Measurements from ENCODE around the gene MACO1. TPM values are rescaled to one million over a fixed set of nuclear protein-coding genes. Genes with fewer than 3 reads are reported as not detected.

The MACO1 gene
- total and polyA plus RNA-seq, 10 of the 15 experiments (the other 5 are each of a cell fraction or from before 2014, with no cell fraction given) = 3.2 to 19.8 (median 10.3) TPM

DNA sequence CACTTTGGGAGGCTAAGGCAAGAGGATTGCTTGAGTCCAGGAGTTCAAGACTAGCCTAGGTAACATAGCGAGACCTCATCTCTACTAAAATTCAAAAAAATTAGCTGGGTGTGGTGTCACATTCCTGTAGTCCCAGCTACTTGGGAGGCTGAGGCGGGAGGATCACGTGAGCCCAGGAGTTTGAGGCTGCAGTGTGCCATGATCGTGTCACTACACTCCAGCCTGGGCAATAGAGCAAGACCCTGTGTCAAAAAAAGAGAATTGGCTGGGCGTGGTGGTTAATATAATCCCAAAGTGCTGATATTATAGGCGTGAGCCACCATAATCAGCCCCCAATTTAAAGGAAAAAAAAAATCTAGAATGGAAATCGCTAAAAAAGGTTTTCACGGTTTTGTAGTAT is 7.0 kb downstream of the MACO1 start:
- CTCF ChIA-PET = interaction anchor here (5.4 to 6.9 kb wide), 3 partner anchors 12 to 83 kb away, joined by 36 to 37 read pairs (median 36); no protein-coding TSS in a partner anchor
- FAIRE-seq (no peak), ATAC-seq (no peak), DNase-seq (ENCODE audit: low read depth, low spot score) (no peak)
- H3K27ac ChIP-seq (ENCODE audit: control insufficient read depth, insufficient read depth) = no peak overlapping the region
- POLR2A ChIA-PET = no interaction called here
- H3K9ac ChIP-seq (ENCODE audit: control insufficient read depth, insufficient read depth, low read length) = no peak overlapping the region
- TF ChIP-seq CBX5 (IDR thresholded peaks at IDR 0.05; ENCODE audit: low read depth) (no peak), POLR2AphosphoS2 (IDR thresholded peaks at IDR 0.05; ENCODE audit: low read depth, low read length) (no peak), FOS (IDR thresholded peaks at IDR 0.05; ENCODE audit: borderline replicate concordance, extremely low read depth, insufficient read length) (no peak), MXI1 (IDR thresholded peaks at IDR 0.05; ENCODE audit: low read depth, low read length) (no peak), EP300 (IDR thresholded peaks at IDR 0.05; ENCODE audit: borderline replicate concordance in 1 of 2, control insufficient read depth in 1 of 2, low read depth in 2 of 2, low read length in 2 of 2) (no peak), NR2C2 (IDR thresholded peaks at IDR 0.05; ENCODE audit: borderline replicate concordance, control insufficient read depth, insufficient read length, low read depth) (no peak), NBN (IDR thresholded peaks at IDR 0.05) (no peak), JUNB (IDR thresholded peaks at IDR 0.05) (no peak), CEBPB (IDR thresholded peaks at IDR 0.05; ENCODE audit: borderline replicate concordance in 1 of 2, low read depth in 2 of 2, low read length in 2 of 2) (no peak), SKIL (IDR thresholded peaks at IDR 0.05; ENCODE audit: low read depth, poor library complexity, severe bottlenecking) (no peak), RBBP5 (conservative IDR thresholded peaks at IDR 0.05) (no peak)
- TF ChIP-seq, protein P1, sequence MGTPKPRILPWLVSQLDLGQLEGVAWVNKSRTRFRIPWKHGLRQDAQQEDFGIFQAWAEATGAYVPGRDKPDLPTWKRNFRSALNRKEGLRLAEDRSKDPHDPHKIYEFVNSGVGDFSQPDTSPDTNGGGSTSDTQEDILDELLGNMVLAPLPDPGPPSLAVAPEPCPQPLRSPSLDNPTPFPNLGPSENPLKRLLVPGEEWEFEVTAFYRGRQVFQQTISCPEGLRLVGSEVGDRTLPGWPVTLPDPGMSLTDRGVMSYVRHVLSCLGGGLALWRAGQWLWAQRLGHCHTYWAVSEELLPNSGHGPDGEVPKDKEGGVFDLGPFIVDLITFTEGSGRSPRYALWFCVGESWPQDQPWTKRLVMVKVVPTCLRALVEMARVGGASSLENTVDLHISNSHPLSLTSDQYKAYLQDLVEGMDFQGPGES (IDR thresholded peaks at IDR 0.05) = no peak
- TF ChIP-seq, protein P2, sequence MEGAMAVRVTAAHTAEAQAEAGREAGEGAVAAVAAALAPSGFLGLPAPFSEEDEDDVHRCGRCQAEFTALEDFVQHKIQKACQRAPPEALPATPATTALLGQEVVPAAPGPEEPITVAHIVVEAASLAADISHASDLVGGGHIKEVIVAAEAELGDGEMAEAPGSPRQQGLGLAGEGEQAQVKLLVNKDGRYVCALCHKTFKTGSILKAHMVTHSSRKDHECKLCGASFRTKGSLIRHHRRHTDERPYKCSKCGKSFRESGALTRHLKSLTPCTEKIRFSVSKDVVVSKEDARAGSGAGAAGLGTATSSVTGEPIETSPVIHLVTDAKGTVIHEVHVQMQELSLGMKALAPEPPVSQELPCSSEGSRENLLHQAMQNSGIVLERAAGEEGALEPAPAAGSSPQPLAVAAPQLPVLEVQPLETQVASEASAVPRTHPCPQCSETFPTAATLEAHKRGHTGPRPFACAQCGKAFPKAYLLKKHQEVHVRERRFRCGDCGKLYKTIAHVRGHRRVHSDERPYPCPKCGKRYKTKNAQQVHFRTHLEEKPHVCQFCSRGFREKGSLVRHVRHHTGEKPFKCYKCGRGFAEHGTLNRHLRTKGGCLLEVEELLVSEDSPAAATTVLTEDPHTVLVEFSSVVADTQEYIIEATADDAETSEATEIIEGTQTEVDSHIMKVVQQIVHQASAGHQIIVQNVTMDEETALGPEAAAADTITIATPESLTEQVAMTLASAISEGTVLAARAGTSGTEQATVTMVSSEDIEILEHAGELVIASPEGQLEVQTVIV (IDR thresholded peaks at IDR 0.05; ENCODE audit: borderline replicate concordance, partially characterized antibody) = no peak
- intact Hi-C loops (cut with micrococcal nuclease; ENCODE audit: unreplicated experiment) = no loop called here
- SMC1A ChIA-PET (ENCODE audit: uncharacterized antibody, unreplicated experiment) = interaction anchor here (1.4 to 8.1 kb wide), 3 partner anchors 12 to 50 kb away, joined by 3 to 69 read pairs (median 3); no protein-coding TSS in a partner anchor
- no TSS peak for BruUV-seq (replicated peaks)
- RAD21 ChIA-PET (ENCODE audit: unreplicated experiment) = interaction anchor here (1.0 to 8.1 kb wide), 5 partner anchors 10 to 205 kb away, joined by 3 to 67 read pairs (median 3); partner anchors contain the start of gene SYF2
- in situ Hi-C loops (cut with MboI) = no loop called here
- peaks cover 13% of the 10 kb centered on the region for H3K4me1 ChIP-seq (ENCODE audit: control insufficient read depth, insufficient read depth, low read length)
- H3K79me2 ChIP-seq (ENCODE audit: control insufficient read depth, insufficient read depth, low read length) = peaks cover 36% of the 10 kb centered on the region
- no peak overlapping the region for H3K4me3 ChIP-seq
- no peak overlapping the region for H3K4me2 ChIP-seq (ENCODE audit: control insufficient read depth, insufficient read depth)
- no peaks in the 10 kb centered on the region for H4K20me1 ChIP-seq (ENCODE audit: control insufficient read depth, insufficient read depth)
- H3K36me3 ChIP-seq (ENCODE audit: control insufficient read depth in 2 of 2, insufficient read depth in 2 of 2, low read length in 1 of 2) = 0 out of 4 replicates have a peak, but pooled peaks cover 0 to 2% of the 10 kb centered on the region in 2 experiments
- WGBS (ENCODE audit: insufficient coverage, insufficient replicate concordance, low lambda C conversion rate, missing lambda C conversion rate) = 96% methylated on average over 8 of the region's 8 CpGs
- H2AFZ ChIP-seq (ENCODE audit: control insufficient read depth, low read depth, low read length) = no peak overlapping the region
- no peaks in the 10 kb centered on the region for H3K9me3 ChIP-seq (replicated peaks; ENCODE audit: control insufficient read depth, insufficient read depth, low read length)
- H3K27me3 ChIP-seq (replicated peaks in 1 of 2; ENCODE audit: control insufficient read depth in 2 of 2, insufficient read depth in 2 of 2, low read length in 1 of 2) = no peaks in the 10 kb centered on the region
